Right lobe of liver (tissue), 4 donors: ENCODE measurements around the gene KMT2A.

Experiments used
- CTCF ChIP-seq, 4 donors: fragments of 200-600 bp in 3 of 4; fragments of 450-650 bp in 1 of 4; IDR thresholded peaks; one replicate each; pipeline versions ENCODE4 v1.5.1 to v1.8.0; 2016 to 2022; ENCODE audit warnings: antibody characterized with exemption in 4 of 4, mild to moderate bottlenecking in 2 of 4
- POLR2A ChIP-seq: fragments of 450-650 bp; IDR thresholded peaks from one replicate; pipeline ENCODE4 v1.6.1; 2017; ENCODE audit warnings: antibody characterized with exemption, mild to moderate bottlenecking
- donor health status: DM: no; HTN: no; CAD: no.
- donor health status: DM: no; HTN: no; CAD: no.
- donor health status: DM: no; HTN: yes; CAD: no.

- no peak for TF ChIP-seq CTCF (IDR thresholded peaks at IDR 0.05)
- TF ChIP-seq POLR2A: no peak
Measured at GRCh38 chr11:118572981-118573550, 136.8 kb downstream of the KMT2A start.
